ENCODE results near the gene ZNF775.

The ZNF775 gene

GRCh38 chr7:150338166-150338829, 40.8 kb upstream of the ZNF775 start:
- TF ChIP-seq JUND (IDR thresholded peaks at IDR 0.05; ENCODE audit: low read depth) = no peak
- in situ Hi-C loops (cut with HindIII; ENCODE audit: low pct_unique_long_range_greater_than_20kb, low sequenced_read_pairs) = no loop called here
- no peak for DNase-seq (ENCODE audit: low read depth in 1 of 2, low spot score in 1 of 2)

GRCh38 chr7:150339409-150339809, 39.7 kb upstream of the ZNF775 start:
- TF ChIP-seq JUND (IDR thresholded peaks at IDR 0.05; ENCODE audit: low read depth) = no peak
- DNase-seq (ENCODE audit: low read depth in 1 of 2, low spot score in 1 of 2) = no peak
- in situ Hi-C loops (cut with HindIII; ENCODE audit: low pct_unique_long_range_greater_than_20kb, low sequenced_read_pairs) = no loop called here

- no peak for DNase-seq (ENCODE audit: low read depth in 1 of 2, low spot score in 1 of 2)
- TF ChIP-seq JUND (IDR thresholded peaks at IDR 0.05; ENCODE audit: low read depth) = no peak
- in situ Hi-C loops (cut with HindIII; ENCODE audit: low pct_unique_long_range_greater_than_20kb, low sequenced_read_pairs) = no loop called here
Measured at GRCh38 chr7:150340024-150340749, 38.9 kb upstream of the ZNF775 start.

- DNase-seq (ENCODE audit: low read depth in 1 of 2, low spot score in 1 of 2) = no peak
- no peak for TF ChIP-seq JUND (IDR thresholded peaks at IDR 0.05; ENCODE audit: low read depth)
- in situ Hi-C loops (cut with HindIII; ENCODE audit: low pct_unique_long_range_greater_than_20kb, low sequenced_read_pairs) = no loop called here
Measured at GRCh38 chr7:150340875-150341262, 38.3 kb upstream of the ZNF775 start.

- no peak for DNase-seq (ENCODE audit: low read depth in 1 of 2, low spot score in 1 of 2)
- TF ChIP-seq JUND (IDR thresholded peaks at IDR 0.05; ENCODE audit: low read depth) = no peak
- in situ Hi-C loops (cut with HindIII; ENCODE audit: low pct_unique_long_range_greater_than_20kb, low sequenced_read_pairs) = no loop called here
Measured at GRCh38 chr7:150341263-150342120, 37.6 kb upstream of the ZNF775 start, which contains the start of gene RARRES2. RARRES2 (minus strand) TSS chr7:150341629; CDS start chr7:150340609, 1,020 bp downstream.

GRCh38 chr7:150342121-150342408, 37.1 kb upstream of the ZNF775 start:
- in situ Hi-C loops (cut with HindIII; ENCODE audit: low pct_unique_long_range_greater_than_20kb, low sequenced_read_pairs) = no loop called here
- TF ChIP-seq JUND (IDR thresholded peaks at IDR 0.05; ENCODE audit: low read depth) = no peak
- no peak for DNase-seq (ENCODE audit: low read depth in 1 of 2, low spot score in 1 of 2)

- no peak for TF ChIP-seq JUND (IDR thresholded peaks at IDR 0.05; ENCODE audit: low read depth)
- no peak for DNase-seq (ENCODE audit: low read depth in 1 of 2, low spot score in 1 of 2)
- in situ Hi-C loops (cut with HindIII; ENCODE audit: low pct_unique_long_range_greater_than_20kb, low sequenced_read_pairs) = no loop called here
Measured at GRCh38 chr7:150343225-150343624, 35.9 kb upstream of the ZNF775 start.

- in situ Hi-C loops (cut with HindIII; ENCODE audit: low pct_unique_long_range_greater_than_20kb, low sequenced_read_pairs) = no loop called here
- DNase-seq (ENCODE audit: low read depth in 1 of 2, low spot score in 1 of 2) = no peak
- TF ChIP-seq JUND (IDR thresholded peaks at IDR 0.05; ENCODE audit: low read depth) = no peak
Measured at GRCh38 chr7:150344299-150344698, 34.8 kb upstream of the ZNF775 start.

GRCh38 chr7:150345012-150345411, 34.1 kb upstream of the ZNF775 start:
- in situ Hi-C loops (cut with HindIII; ENCODE audit: low pct_unique_long_range_greater_than_20kb, low sequenced_read_pairs) = no loop called here

GRCh38 chr7:150346922-150347321, 32.2 kb upstream of the ZNF775 start:
- DNase-seq (ENCODE audit: low read depth in 1 of 2, low spot score in 1 of 2) = no peak
- in situ Hi-C loops (cut with HindIII; ENCODE audit: low pct_unique_long_range_greater_than_20kb, low sequenced_read_pairs) = no loop called here
- TF ChIP-seq JUND (IDR thresholded peaks at IDR 0.05; ENCODE audit: low read depth) = no peak

More at GRCh38 chr7:150345012-150345411, 34.1 kb upstream of the ZNF775 start:
- DNase-seq (ENCODE audit: low read depth in 1 of 2, low spot score in 1 of 2) = no peak
- TF ChIP-seq JUND (IDR thresholded peaks at IDR 0.05; ENCODE audit: low read depth) = no peak

GRCh38 chr7:150351587-150352194, 27.4 kb upstream of the ZNF775 start:
- in situ Hi-C loops (cut with HindIII; ENCODE audit: low pct_unique_long_range_greater_than_20kb, low sequenced_read_pairs) = no loop called here
- DNase-seq (ENCODE audit: low read depth in 1 of 2, low spot score in 1 of 2) = no peak
- TF ChIP-seq JUND (IDR thresholded peaks at IDR 0.05; ENCODE audit: low read depth) = no peak

- TF ChIP-seq JUND (IDR thresholded peaks at IDR 0.05; ENCODE audit: low read depth) = no peak
- no peak for DNase-seq (ENCODE audit: low read depth in 1 of 2, low spot score in 1 of 2)
- in situ Hi-C loops (cut with HindIII; ENCODE audit: low pct_unique_long_range_greater_than_20kb, low sequenced_read_pairs) = no loop called here
Measured at GRCh38 chr7:150355666-150356059, 23.5 kb upstream of the ZNF775 start.

All from T47D (cell line).